NCI-H526 (cell line): ENCODE measurements around the gene TBC1D22A.
"Not testable (repeated sequence)": the region's sequence is repeated elsewhere in the genome, so short reads cannot be mapped to it uniquely, and the experiment has no call there.

ENCODE experiments used
- DNase-seq, 2 experiments: peaks; one replicate each; lab custom pipeline; 2025; lab: John Stamatoyannopoulos, UW

Gene TBC1D22A

DNA sequence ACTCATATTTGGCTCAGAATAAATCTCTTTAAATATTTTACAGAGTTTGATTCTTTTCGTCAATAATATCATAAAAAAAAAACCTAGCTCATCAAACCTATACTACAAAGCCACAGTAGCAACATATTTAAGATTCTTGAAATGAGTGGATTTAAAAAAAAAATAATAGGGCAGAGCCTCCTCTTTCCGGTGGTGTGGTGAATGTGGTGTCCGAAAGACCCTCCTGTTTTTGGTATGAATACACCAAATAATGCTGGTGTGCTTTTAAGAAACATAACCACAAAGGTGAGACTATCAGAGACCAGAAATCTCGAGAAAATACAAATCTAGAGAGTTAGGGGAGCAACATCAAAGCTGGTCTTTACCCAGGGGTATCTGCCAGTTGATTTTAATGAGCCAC, 342.6 kb downstream of the TBC1D22A start:
- DNase-seq: no peak

DNA sequence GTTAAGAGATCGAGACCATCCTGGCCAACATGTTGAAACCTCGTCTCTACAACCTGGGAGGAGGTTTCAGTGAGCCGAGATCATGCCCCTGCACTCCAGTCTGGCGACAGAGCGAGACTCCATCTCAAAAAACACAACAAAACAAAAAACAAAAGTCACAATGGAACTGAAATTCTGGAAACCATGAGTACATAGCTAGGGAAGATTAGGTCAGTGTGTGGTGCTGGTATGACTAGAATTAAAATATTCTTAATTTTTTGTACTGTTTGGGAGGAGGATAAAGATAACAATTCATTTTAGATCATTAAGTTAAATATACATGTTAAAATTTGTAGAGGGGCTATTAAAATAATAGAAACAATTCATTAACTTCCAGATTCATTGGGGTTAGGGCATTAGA, 344.4 kb downstream of the TBC1D22A start:
- DNase-seq: no peak

- no peak for DNase-seq
These were observed 345.0 kb downstream of the TBC1D22A start for GRCh38 chr22:47107431-47107830.

GRCh38 chr22:47110817-47111443, 348.5 kb downstream of the TBC1D22A start:
- no peak for DNase-seq

- DNase-seq: no peak
These were observed 349.5 kb downstream of the TBC1D22A start for GRCh38 chr22:47111626-47112581.

- no peak for DNase-seq
These were observed 350.1 kb downstream of the TBC1D22A start for GRCh38 chr22:47112582-47112965.

DNA sequence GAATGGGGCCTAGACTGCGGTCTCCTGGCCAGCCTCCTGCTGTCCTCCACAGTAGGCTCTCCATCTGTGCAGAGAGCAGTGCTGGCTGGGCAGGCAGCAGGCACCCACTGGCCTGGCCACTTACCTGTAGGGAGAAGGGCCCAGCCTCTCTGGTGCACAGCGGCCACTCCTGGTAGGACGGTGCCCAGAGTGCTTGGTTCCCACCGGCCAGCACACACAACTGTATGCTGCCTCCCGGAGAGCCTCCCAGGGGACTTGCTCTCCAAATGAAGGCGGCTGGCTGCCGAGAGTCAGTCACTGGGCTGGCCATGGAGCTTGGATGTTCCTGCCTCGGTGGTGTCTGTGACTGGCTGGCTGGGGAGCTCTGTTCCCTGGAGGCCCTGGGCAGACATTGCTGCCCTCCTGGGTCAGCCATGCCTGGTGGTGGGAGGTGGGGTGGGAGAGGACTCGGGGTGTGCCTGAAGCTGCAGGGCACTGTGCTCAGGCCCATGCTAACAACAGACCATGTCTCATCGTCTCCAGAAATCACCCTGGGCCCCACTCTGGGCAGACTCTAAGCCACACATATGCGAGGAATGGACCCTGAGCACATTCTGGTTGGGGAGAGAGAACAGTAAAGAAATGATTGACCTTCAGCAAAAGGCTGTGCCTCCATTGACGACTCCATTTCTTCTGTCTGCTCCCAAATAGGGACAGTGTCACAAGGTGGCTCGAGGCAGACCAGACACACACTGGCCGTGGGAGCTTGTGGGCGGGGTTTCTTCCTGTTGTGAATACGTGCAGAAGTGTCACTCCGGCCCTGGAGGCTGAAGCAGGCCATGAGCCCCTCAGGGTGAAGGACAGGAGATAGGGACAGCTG, 350.8 kb downstream of the TBC1D22A start:
- DNase-seq: peak in 1 of 2 experiments; percentile 26

GRCh38 chr22:47113853-47114415, 351.5 kb downstream of the TBC1D22A start:
- DNase-seq: no peak

DNA sequence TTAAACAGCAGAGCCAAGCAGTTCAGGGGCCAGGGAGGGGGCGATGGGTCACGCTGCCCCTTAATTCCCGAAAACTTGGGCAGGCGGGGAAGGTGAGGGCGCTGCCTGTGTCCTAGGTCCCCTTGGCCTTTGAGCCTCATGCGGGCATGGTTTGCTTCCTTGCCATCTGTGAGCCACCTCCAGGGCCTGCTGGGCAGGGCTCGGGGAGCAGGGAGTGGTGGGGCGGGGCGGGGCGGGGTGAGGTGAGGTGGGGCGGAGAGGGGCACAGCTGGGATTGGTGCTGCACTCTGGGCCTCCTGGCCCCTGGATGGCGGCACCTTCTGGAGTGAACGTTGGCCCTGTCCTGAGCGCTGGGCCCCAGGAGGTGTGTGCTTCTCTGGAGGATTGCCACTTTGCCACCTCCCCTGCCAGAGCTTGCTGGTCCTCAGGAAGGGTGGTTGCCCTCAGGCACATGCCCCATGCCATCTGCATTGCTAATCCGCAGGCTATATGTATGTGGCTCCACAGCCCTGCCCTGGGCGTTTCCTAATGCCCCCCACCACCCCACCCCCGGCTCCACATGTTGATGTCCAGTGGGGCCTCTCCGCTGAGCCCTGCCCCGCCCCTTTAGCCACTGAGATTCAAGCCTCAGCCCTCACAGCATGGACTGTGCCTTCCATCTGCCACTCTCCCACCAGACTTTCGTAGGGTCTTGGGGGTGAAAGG, 352.5 kb downstream of the TBC1D22A start:
- no peak for DNase-seq

DNA sequence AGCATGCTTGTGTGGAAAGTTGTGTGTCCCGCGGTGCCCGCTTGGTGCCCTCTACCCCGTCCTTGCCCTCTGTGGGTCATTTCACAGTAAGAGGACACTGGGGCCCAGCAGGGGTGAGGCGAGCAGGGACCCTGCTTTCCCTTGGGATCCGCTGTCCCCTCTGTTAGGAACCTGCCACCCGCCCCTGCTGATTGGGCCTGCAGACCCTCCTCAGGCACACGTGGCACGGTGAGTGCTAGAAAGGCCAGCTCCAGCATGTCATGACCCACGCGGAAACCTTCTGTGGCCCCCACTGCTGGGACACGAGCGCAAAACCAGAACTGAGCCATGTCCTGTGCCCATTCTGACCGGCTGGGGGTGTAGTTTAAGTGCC, 353.1 kb downstream of the TBC1D22A start:
- no peak for DNase-seq

- DNase-seq: no peak
These were observed 353.5 kb downstream of the TBC1D22A start for GRCh38 chr22:47115921-47116320.

GRCh38 chr22:47116426-47117341, 354.2 kb downstream of the TBC1D22A start:
- DNase-seq: no peak

DNA sequence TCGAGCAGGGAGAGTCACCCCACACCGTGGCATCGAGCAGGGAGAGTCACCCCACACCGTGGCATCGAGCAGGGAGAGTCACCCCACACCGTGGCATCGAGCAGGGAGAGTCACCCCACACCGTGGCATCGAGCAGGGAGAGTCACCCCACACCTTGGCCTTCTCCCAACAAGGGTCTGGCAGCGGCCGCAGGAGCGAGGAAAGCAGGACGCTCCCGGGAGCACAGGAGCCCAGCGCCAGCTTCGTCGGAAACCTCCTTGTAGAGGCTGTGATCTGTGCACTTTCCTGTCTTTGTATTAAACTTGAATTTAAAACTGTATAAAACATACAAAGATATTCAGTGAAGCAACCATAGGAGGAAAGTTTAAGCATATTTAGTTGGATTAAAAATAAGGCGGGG, 355.0 kb downstream of the TBC1D22A start:
- not testable (repeated sequence) for DNase-seq

DNA sequence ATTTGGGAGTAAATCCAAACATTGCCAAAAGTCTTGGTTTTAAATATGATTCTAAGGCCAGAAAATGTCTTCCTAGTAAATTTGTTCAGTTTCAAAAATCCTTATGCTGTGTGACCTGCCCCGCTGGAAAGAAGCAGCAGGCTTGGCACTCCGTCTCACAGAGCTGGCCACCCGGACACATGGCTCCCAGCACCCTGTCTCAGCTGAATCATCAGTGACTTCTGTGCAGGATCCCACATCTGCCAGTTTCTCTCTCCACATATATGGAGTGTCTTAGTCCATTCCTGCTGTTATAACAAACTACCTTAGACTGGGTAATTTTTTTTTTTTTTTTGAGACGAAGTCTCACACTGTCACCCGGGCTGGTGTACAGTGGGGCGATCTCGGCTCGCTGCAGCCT, 356.7 kb downstream of the TBC1D22A start:
- DNase-seq: no peak

DNA sequence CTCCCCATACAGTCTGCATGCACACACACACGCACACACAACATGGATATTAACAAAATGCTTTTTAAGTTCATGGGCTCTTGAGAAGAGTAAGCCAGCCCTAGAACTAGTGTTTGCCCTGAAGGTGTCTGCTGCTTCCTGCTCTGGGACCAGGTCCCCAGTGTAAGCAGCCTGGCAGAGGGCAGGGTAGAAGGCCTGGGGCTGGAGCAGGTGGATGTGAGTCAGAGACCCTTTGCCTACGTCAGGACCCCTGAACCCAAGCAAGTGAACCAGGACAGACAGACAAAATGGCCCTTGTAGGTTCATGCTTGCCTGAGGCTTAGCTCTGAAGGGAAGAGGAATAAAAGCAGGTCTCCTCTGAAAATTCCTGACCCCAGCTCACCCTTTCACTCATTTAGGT, 357.9 kb downstream of the TBC1D22A start:
- DNase-seq: no peak

DNA sequence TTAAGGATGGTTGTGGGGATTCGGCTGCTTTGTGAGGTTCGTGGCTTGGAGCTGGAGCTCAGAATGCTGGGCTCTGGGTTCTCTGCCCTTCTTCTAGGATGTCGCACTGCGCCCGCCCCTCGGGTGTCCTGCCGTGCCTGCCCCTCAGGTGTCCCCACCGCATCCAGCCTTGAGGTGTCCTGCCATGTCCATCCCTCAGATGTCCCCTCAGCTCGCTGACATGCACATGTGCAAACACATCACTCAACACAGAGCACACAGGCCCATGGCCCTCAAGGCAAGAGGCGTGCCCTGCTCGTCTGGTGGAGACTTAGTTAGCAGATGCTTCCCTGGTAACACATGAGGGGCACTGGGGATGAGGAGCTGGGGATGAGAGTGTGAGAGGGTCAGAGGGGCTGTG, 359.3 kb downstream of the TBC1D22A start:
- no peak for DNase-seq

GRCh38 chr22:47122441-47123000, 360.1 kb downstream of the TBC1D22A start:
- no peak for DNase-seq

GRCh38 chr22:47123006-47123826, 360.8 kb downstream of the TBC1D22A start:
- no peak for DNase-seq

DNA sequence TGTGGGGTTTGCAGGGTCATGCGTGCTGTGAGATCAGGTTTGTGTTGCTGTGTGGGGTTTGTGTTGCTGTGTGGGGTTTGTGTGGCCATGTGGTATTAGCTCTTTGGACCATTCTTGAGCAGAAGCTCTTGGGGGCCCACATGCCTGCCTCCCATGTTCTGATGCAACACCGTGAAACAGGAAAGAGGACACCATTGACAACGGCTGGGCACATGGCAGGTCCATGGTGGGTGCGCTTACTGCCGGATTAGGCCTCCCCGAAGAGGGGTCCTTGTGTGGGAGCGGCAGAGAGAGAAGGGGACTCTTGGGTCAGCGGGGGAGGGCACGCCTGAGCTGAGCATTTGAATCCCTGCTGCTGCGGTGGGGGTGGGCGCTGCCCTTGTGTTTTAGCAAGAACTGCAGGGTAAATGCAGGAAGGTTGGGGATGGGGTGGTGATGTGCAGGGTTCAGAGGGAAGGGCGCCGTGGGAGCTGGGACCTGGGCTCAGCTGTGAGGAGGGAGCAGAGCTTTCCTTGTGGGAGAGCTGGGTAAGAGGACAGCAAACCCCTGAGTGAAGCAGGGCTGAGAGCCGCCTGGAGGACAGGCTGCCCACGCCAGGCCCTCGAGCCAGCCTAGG, 361.5 kb downstream of the TBC1D22A start:
- no peak for DNase-seq
